Measurements from ENCODE around the gene OR6X1.

Gene OR6X1

DNA sequence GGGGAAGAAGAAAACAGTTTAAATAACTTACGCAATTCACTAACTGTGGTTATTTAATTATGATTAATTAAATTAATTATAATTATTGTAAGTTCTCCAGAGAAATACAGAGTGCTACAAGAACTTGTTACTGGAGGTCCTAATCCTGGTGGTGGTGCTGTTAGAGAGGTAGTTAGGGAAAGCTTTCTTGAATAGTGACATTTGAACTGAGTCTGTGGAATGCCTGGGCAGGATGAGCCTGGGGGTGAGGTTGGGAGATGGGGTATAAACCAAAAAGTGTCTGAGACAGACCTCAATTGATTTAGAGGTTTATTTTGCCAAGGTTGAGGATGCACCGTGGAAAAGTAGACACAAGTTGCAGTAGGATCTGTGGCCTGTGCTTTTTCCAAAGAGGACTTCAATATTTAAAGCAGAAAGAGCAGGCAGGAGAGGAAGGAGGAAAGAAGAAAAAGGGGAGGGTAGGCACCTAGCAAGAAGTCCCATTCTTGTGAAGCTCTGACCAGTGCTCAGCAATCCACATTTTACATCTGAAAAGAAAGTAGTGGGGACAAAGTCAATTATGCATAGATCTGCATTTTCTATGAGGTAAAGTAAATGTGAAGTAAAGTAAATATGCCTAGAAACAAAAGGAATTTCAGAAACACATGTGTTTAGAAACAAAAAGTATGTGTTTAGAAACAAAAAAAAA is 8.4 kb downstream of the OR6X1 start:
- Mint-ChIP-seq H3K9me3 (no peaks in the 10 kb centered on the region), H3K27ac (ENCODE audit: low read depth) (no peak overlapping the region), H3K4me3 (no peak overlapping the region), H3K36me3 (ENCODE audit: insufficient read depth) (peaks cover 7% of the 10 kb centered on the region), H3K27me3 (peaks cover 49% of the 10 kb centered on the region), H3K4me1 (peaks cover 14% of the 10 kb centered on the region)
- ATAC-seq (replicated peaks; ENCODE audit: extremely low read depth, poor library complexity, severe bottlenecking) (no peak), DNase-seq (ENCODE audit: low spot score in 2 of 2) (no peak)

DNA sequence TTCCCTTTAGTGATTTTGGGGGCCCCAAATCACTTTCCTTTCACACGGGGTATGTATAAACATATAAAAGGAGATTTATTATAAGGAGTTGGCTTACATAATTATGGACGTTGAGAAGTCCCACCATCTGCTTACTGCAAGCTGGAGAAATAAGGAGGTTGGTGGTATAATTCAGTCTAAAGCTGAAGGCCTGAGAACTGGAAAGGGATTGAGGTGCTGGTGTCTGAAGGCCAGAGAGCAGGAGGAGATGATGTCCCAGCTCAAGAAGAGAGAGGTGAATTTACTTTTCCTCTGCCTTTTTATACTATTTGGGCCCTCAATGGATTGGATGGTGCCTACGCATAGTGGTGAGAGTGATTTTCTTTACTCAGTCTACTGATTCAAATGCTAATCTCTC is 11.6 kb downstream of the OR6X1 start:
- Mint-ChIP-seq H3K27me3 (peaks cover 17% of the 10 kb centered on the region), H3K9me3 (no peaks in the 10 kb centered on the region), H3K36me3 (ENCODE audit: insufficient read depth) (peaks cover 12% of the 10 kb centered on the region), H3K4me3 (peak overlapping the region; percentile 95), H3K4me1 (peaks cover 31% of the 10 kb centered on the region), H3K27ac (ENCODE audit: low read depth) (no peak overlapping the region)
- ATAC-seq (replicated peaks; ENCODE audit: extremely low read depth, poor library complexity, severe bottlenecking) = no peak
- no peak for DNase-seq (ENCODE audit: low spot score in 2 of 2)

DNA sequence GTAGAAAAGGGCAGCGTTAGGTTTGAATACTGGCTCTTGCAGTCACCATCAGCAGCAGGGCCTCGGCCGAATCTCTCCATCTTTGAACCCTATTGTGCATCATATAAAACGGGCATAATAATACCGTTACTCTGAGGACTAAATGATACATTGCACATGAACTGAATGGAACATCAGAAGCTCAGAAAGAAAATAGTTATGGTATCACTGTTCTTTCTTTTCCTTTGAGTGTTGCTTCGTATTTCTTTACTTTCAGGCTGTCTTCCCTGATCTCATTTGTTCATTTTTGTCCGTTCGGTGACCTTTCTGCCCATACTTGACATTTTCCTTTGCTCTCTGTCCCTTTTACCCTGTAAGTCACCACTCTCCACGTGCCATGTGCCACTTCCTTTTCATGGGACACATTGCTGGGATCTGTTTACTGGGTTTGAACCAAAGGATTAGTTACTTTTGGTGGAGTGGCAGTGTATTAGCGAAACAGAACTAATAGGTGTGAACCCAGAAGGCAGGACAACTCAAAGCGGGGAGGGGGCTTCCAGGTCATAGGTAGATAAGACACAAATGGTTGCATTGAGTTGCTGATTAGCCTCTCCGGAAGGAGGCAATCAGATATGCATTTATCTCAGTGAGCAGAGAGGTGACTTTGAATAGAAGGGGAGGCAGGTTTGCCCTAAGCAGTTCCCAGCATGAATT is 12.1 kb downstream of the OR6X1 start:
- Mint-ChIP-seq H3K4me1 (peaks cover 31% of the 10 kb centered on the region), H3K4me3 (peak overlapping the region; percentile 95), H3K27ac (ENCODE audit: low read depth) (peak overlapping the region; percentile 92), H3K9me3 (no peaks in the 10 kb centered on the region), H3K36me3 (ENCODE audit: insufficient read depth) (peaks cover 12% of the 10 kb centered on the region), H3K27me3 (peaks cover 11% of the 10 kb centered on the region)
- DNase-seq (ENCODE audit: low spot score in 2 of 2) (no peak), ATAC-seq (replicated peaks; ENCODE audit: extremely low read depth, poor library complexity, severe bottlenecking) (peak; percentile 12)

DNA sequence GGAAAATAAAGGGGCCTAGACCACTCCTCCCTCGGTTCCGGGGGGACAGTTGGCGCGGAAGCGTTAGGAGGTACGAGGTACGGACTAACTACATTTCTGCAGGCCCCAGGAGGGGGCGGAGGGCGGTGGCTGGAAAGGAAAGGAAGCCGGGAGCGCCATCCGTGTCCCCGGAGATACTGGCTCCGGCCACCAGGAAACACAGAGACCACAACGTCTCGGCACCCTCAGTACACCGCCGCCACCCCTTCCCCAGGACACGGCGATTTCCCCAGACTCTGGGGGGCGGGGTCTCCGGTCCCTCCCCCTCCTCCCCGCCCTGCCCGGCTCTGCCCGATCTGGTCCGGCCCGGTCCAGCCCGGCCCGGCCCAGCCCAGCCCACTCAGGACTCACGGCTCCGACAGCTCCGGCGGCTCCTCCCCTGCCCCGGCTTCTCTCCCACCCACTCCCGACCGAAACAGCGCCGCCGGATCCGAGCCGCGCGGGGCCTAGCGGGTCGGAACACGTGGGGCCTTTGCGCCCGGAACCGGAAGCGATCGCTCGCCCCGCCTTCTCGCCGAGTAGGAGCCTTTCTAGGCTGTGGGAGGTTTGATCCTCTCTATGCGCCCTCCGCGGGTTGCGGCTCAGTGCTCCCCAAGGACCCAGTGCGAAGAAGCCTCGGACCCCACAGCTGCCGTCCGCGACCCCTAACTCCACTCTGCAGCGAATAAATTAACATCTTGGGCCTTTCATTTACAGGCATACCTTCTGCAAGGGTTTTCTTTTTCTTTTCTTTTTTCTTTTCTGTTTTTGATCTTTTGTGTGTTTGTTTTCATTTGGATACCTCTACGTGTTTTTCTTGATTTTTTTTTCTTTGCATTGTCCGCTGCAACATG is 12.9 kb downstream of the OR6X1 start, which contains the start of gene ZNF202:
ZNF202 (minus strand) TSS at position 502 of the 872 bp plus-strand sequence. CDS start 10,772 bp downstream, outside the sequence.
- H3K27me3 Mint-ChIP-seq = peaks cover 6% of the 10 kb centered on the region
- peaks cover 31% of the 10 kb centered on the region for H3K4me1 Mint-ChIP-seq
- peak within 1 kb of the TSS; percentile 95 for H3K4me3 Mint-ChIP-seq
- DNase-seq (ENCODE audit: low spot score in 2 of 2) = peak; percentile 82 to 86
- H3K27ac Mint-ChIP-seq (ENCODE audit: low read depth) = peak within 1 kb of the TSS; percentile 92
- H3K36me3 Mint-ChIP-seq (ENCODE audit: insufficient read depth) = peaks cover 12% of the 10 kb centered on the region
- ATAC-seq (replicated peaks; ENCODE audit: extremely low read depth, poor library complexity, severe bottlenecking) = peak; percentile 96
- no peaks in the 10 kb centered on the region for H3K9me3 Mint-ChIP-seq

DNA sequence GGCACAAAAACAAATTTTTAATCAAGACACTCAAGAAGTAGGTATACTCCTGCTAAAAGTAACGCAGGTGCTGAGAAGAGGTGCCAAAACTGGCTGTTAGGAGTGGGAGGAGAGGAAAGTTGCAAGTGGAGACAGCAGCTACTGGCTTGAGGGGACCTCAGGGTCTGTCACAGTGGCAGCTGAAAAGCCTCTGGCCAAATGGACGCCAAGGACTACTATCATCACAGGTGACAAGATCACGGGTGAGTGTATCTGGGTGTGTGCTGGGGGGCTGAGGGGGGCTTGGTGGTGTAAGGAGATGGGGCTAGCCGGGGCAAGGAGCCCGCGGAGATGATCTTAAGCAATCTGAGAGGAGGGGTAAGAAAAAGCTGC is 13.5 kb downstream of the OR6X1 start:
- Mint-ChIP-seq H3K4me1 (peaks cover 31% of the 10 kb centered on the region), H3K27ac (ENCODE audit: low read depth) (peak overlapping the region; percentile 92), H3K4me3 (peak overlapping the region; percentile 95), H3K27me3 (no peaks in the 10 kb centered on the region), H3K36me3 (ENCODE audit: insufficient read depth) (peaks cover 12% of the 10 kb centered on the region), H3K9me3 (no peaks in the 10 kb centered on the region)
- peak; percentile 2 for ATAC-seq (replicated peaks; ENCODE audit: extremely low read depth, poor library complexity, severe bottlenecking)
- no peak for DNase-seq (ENCODE audit: low spot score in 2 of 2)

DNA sequence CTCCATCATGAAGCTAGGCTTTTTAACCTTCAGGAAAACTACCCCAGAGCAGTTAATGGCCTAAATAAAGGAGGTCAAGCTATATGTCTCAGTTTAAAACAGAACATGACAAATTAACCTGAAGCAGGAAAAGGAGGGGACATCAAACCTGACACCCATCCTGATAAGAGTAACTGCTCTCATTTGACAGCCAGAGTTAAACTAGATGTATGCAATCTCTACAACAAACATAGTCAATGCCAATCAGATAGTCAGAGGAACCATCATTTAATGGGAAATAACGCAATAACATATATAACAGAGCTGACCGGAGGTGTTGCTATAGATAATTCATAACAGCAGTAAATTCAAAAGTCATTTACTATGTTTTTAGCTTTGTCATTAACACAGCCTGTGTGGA is 15.9 kb downstream of the OR6X1 start:
- ATAC-seq (replicated peaks; ENCODE audit: extremely low read depth, poor library complexity, severe bottlenecking) (no peak), DNase-seq (ENCODE audit: low spot score in 2 of 2) (no peak)
- Mint-ChIP-seq H3K27me3 (no peaks in the 10 kb centered on the region), H3K4me1 (peaks cover 36% of the 10 kb centered on the region), H3K4me3 (no peak overlapping the region), H3K9me3 (no peaks in the 10 kb centered on the region), H3K27ac (ENCODE audit: low read depth) (no peak overlapping the region), H3K36me3 (ENCODE audit: insufficient read depth) (peaks cover 17% of the 10 kb centered on the region)

DNA sequence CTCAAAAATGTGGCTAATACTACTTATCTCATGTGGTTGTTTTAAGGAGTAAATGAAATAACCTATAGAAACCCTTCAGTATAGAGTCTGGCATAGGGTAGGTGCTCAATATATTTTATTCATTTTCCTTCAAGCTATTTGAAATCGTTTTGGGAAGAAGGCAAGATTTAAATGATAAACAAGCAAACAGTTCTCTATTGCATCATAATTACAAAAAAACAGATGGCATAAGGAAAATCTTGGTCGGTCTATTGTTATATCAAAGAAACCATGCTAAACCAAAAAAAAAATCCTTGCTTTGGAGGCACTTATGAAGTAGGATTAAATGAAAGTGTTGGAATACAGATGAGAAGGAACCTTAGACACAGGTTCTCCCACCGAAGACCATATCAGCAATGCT is 17.5 kb downstream of the OR6X1 start:
- no peaks in the 10 kb centered on the region for H3K9me3 Mint-ChIP-seq
- H3K4me1 Mint-ChIP-seq = peaks cover 26% of the 10 kb centered on the region
- H3K27me3 Mint-ChIP-seq = no peaks in the 10 kb centered on the region
- H3K27ac Mint-ChIP-seq (ENCODE audit: low read depth) = no peak overlapping the region
- peaks cover 16% of the 10 kb centered on the region for H3K36me3 Mint-ChIP-seq (ENCODE audit: insufficient read depth)
- no peak overlapping the region for H3K4me3 Mint-ChIP-seq
- ATAC-seq (replicated peaks; ENCODE audit: extremely low read depth, poor library complexity, severe bottlenecking) = no peak
- no peak for DNase-seq (ENCODE audit: low spot score in 2 of 2)

DNA sequence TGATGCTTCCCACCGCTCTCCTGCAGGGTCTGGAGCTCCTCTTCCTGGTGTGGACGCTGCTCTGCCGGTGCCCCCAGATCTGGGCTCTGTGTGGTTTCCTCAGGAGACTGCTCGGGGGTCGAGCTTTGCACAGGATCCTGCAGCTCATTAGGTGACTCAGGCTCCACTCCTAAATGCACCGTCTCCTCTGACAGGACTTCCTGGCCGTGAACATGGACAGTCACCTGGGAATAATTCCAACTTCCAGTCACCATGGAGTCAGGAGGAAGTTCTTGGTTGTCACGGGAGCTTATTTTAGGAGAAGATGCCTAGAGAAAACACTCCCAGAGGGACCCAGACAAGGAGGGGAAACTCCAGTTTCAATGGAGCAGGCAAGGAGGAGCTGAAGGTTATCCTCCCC is 24.7 kb downstream of the OR6X1 start:
- H3K27ac Mint-ChIP-seq (ENCODE audit: low read depth) = no peak overlapping the region
- peaks cover 10% of the 10 kb centered on the region for H3K9me3 Mint-ChIP-seq
- ATAC-seq (replicated peaks; ENCODE audit: extremely low read depth, poor library complexity, severe bottlenecking) = no peak
- no peaks in the 10 kb centered on the region for H3K4me1 Mint-ChIP-seq
- H3K36me3 Mint-ChIP-seq (ENCODE audit: insufficient read depth) = peaks cover 47% of the 10 kb centered on the region
- no peak for DNase-seq (ENCODE audit: low spot score in 2 of 2)
- H3K27me3 Mint-ChIP-seq = no peaks in the 10 kb centered on the region
- no peak overlapping the region for H3K4me3 Mint-ChIP-seq

DNA sequence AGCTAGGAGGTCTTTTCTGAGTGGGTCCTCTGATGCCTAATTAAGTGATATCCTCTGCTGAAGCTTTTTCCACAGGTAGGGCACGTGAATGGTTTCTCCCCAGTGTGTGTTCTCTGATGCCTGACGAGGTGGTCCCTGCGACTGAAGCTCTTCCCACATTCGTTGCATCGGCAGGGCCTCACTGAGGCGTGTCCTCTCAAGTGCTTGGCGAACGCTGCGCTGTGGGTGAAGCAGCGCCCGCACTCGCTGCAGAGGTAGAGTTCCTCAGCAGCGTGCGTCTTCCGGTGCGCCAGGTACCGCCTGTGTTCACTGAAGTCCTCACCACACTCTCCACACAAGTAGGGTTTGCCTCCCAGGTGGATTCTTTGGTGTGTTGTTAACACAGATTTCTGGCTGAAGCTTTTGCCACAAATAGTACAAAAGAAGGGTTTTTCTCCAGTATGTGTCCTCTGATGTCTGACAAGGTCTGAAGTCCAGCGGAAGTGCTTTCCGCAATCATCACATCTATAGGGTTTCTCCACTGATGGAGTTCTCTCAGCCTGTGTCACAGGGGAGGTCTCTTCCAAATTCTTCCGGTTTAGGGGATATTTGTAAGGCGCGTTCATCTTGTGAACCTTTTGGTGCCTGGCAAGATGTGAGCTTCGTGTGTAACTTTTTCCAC is 28.2 kb downstream of the OR6X1 start:
- H3K9me3 Mint-ChIP-seq = peaks cover 10% of the 10 kb centered on the region
- DNase-seq (ENCODE audit: low spot score in 2 of 2) = no peak

DNA sequence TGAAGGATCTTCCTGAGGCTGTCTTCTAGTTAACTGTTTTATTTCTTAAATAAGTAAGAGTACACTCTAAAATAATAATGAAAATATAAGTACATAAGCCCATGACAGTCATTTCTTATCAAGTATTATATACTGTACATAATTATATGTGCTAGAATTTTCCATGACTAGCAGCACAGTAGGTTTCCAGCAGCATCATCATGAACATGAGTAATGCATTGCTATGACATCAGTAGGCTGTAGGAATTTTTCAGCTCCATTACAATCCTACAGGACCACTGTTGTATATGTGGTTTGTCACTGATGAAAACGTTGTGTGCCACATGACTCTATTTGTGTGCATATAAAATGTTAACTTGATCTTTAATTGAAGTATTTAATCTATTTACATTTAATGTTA is 34.9 kb downstream of the OR6X1 start:
- ATAC-seq (replicated peaks; ENCODE audit: extremely low read depth, poor library complexity, severe bottlenecking) (no peak), DNase-seq (ENCODE audit: low spot score in 2 of 2) (no peak)
- Mint-ChIP-seq H3K4me3 (no peak overlapping the region), H3K36me3 (ENCODE audit: insufficient read depth) (no peaks in the 10 kb centered on the region), H3K27ac (ENCODE audit: low read depth) (no peak overlapping the region), H3K4me1 (no peaks in the 10 kb centered on the region), H3K27me3 (peaks cover 39% of the 10 kb centered on the region), H3K9me3 (no peaks in the 10 kb centered on the region)

More for the DNA sequence above, 28.2 kb downstream of the OR6X1 start:
- no peak for ATAC-seq (replicated peaks; ENCODE audit: extremely low read depth, poor library complexity, severe bottlenecking)
- H3K27ac Mint-ChIP-seq (ENCODE audit: low read depth) = no peak overlapping the region
- no peaks in the 10 kb centered on the region for H3K27me3 Mint-ChIP-seq
- H3K36me3 Mint-ChIP-seq (ENCODE audit: insufficient read depth) = peaks cover 42% of the 10 kb centered on the region
- H3K4me3 Mint-ChIP-seq = no peak overlapping the region
- H3K4me1 Mint-ChIP-seq = no peaks in the 10 kb centered on the region

DNA sequence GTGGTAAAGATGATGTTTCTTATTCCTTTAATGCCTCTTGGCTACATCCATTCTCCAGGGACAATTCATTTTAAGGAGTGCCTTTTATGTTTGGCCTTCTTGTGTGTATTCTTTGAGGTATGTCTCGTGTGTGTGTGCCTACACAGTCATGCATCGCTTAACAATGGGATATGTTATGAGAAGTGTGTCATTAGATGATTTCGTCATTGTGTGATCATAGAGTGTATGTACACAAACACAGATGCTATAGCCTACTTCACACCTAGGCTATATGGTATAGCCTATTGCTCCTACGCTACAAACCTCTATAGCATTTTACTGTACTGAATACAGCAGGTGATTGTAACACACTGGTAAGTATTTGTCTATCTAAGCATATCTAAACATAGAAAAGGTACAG is 35.8 kb downstream of the OR6X1 start:
- DNase-seq (ENCODE audit: low spot score in 2 of 2) = no peak
- peaks cover 46% of the 10 kb centered on the region for H3K27me3 Mint-ChIP-seq
- H3K27ac Mint-ChIP-seq (ENCODE audit: low read depth) = no peak overlapping the region
- no peak for ATAC-seq (replicated peaks; ENCODE audit: extremely low read depth, poor library complexity, severe bottlenecking)
- H3K9me3 Mint-ChIP-seq = no peaks in the 10 kb centered on the region
- H3K36me3 Mint-ChIP-seq (ENCODE audit: insufficient read depth) = no peaks in the 10 kb centered on the region
- H3K4me1 Mint-ChIP-seq = no peaks in the 10 kb centered on the region
- no peak overlapping the region for H3K4me3 Mint-ChIP-seq

DNA sequence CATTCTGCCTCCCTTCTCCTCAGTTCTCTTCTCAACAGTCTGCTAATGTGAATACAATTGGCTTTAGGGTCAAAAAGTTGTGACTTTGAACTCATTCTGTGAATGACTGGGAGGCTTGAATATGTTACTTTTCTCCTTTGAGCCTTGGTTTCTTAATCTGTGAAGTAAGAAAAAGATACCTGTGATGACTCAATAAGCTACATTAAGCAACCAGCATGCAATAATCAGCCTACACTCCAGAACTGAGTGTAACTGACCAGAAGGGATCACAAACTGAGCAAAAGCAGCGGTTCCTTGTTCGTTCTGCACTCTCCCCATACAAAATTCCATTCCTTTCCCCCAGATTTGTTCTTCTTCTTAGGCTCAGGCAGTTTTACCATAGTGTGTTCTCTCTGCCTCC is 36.3 kb downstream of the OR6X1 start:
- no peak overlapping the region for H3K4me3 Mint-ChIP-seq
- H3K9me3 Mint-ChIP-seq = no peaks in the 10 kb centered on the region
- no peaks in the 10 kb centered on the region for H3K4me1 Mint-ChIP-seq
- ATAC-seq (replicated peaks; ENCODE audit: extremely low read depth, poor library complexity, severe bottlenecking) (no peak), DNase-seq (ENCODE audit: low spot score in 2 of 2) (no peak)
- peaks cover 46% of the 10 kb centered on the region for H3K27me3 Mint-ChIP-seq
- H3K27ac Mint-ChIP-seq (ENCODE audit: low read depth) = no peak overlapping the region
- no peaks in the 10 kb centered on the region for H3K36me3 Mint-ChIP-seq (ENCODE audit: insufficient read depth)
